Common myeloid progenitor, CD34-positive (primary cell): ENCODE measurements around the gene RFX1.
"Not testable (repeated sequence)": the region's sequence is repeated elsewhere in the genome, so short reads cannot be mapped to it uniquely, and the experiment has no call there.

Source experiments
- CTCF ChIA-PET: fragments of 350-600 bp; sonication (Branson Sonifier 250); formaldehyde crosslinking; loops from one replicate; lab custom pipeline; 2021; ENCODE audit warnings: antibody characterized with exemption; lab: Charles Lee
- POLR2A ChIA-PET: fragments of 350-600 bp; sonication (Branson Sonifier 250); formaldehyde crosslinking; loops from one replicate; lab custom pipeline; 2021; ENCODE audit warnings: antibody characterized with exemption; lab: Charles Lee
- DNase-seq, 3 donors: peaks; one replicate each; pipeline versions ENCODE4 v3.0.0 to v3.0.0-alpha.2; 2013
- H3K27ac ChIP-seq, 2 experiments: 1 replicate in 1 of 2; 2 replicates in 1 of 2; pipeline ENCODE4 v1.7.0; 2013; ENCODE audit warnings: inconsistent platforms in 2 of 2, low read length in 2 of 2, mild to moderate bottlenecking in 2 of 2, low read depth in 1 of 2, moderate library complexity in 1 of 2; ENCODE audit not compliant: severe bottlenecking in 2 of 2, insufficient read depth in 1 of 2, poor library complexity in 1 of 2
- H3K27me3 ChIP-seq, 5 experiments: replicated peaks in 2 of 5; 1 replicate in 3 of 5; 2 replicates in 2 of 5; pipeline versions ENCODE4 v1.6.1 to v1.7.0; 2013; ENCODE audit warnings: low read length in 4 of 5, mild to moderate bottlenecking in 2 of 5, moderate library complexity in 2 of 5, inconsistent platforms in 1 of 5; ENCODE audit not compliant: insufficient read depth in 5 of 5, control insufficient read depth in 4 of 5
- H3K36me3 ChIP-seq, 4 experiments: 1 replicate in 2 of 4; 2 replicates in 2 of 4; pipeline versions ENCODE4 v1.6.1 to v1.7.0; 2013; ENCODE audit warnings: low read length in 3 of 4, control low read depth in 1 of 4, mild to moderate bottlenecking in 1 of 4; ENCODE audit not compliant: control insufficient read depth in 4 of 4, insufficient read depth in 4 of 4
- H3K4me1 ChIP-seq, 4 experiments: 1 replicate in 3 of 4; 2 replicates in 1 of 4; pipeline versions ENCODE4 v1.6.1 to v1.7.1; 2013; ENCODE audit warnings: low read length in 3 of 4, mild to moderate bottlenecking in 3 of 4, control low read depth in 1 of 4, inconsistent platforms in 1 of 4, moderate library complexity in 1 of 4; ENCODE audit not compliant: control insufficient read depth in 4 of 4, insufficient read depth in 4 of 4; ENCODE audit errors: control extremely low read depth in 1 of 4
- H3K4me3 ChIP-seq, 7 experiments: 1 replicate in 4 of 7; 2 replicates in 3 of 7; pipeline versions ENCODE4 v1.5.1 to v1.7.0; 2013; ENCODE audit warnings: mild to moderate bottlenecking in 7 of 7, low read length in 6 of 7, moderate library complexity in 6 of 7, inconsistent platforms in 2 of 7, low read depth in 2 of 7, control low read depth in 1 of 7; ENCODE audit not compliant: insufficient read depth in 4 of 7, control insufficient read depth in 1 of 7; ENCODE audit errors: extremely low read depth in 1 of 7
- H3K9me3 ChIP-seq, 5 experiments: 1 replicate in 4 of 5; 2 replicates in 1 of 5; pipeline versions ENCODE4 v1.6.1 to v1.7.1; 2013; ENCODE audit warnings: low read length in 4 of 5, mild to moderate bottlenecking in 2 of 5, inconsistent platforms in 1 of 5, low read depth in 1 of 5, moderate library complexity in 1 of 5; ENCODE audit not compliant: control insufficient read depth in 4 of 5, insufficient read depth in 2 of 5; ENCODE audit errors: control extremely low read depth in 1 of 5
- WGBS: methylation state at CpG from one replicate; pipeline ENCODE4 v1.1.5; 2013; ENCODE audit not compliant: insufficient coverage; 5-methylcytosine and 5-hydroxymethylcytosine counted together

The RFX1 gene

DNA sequence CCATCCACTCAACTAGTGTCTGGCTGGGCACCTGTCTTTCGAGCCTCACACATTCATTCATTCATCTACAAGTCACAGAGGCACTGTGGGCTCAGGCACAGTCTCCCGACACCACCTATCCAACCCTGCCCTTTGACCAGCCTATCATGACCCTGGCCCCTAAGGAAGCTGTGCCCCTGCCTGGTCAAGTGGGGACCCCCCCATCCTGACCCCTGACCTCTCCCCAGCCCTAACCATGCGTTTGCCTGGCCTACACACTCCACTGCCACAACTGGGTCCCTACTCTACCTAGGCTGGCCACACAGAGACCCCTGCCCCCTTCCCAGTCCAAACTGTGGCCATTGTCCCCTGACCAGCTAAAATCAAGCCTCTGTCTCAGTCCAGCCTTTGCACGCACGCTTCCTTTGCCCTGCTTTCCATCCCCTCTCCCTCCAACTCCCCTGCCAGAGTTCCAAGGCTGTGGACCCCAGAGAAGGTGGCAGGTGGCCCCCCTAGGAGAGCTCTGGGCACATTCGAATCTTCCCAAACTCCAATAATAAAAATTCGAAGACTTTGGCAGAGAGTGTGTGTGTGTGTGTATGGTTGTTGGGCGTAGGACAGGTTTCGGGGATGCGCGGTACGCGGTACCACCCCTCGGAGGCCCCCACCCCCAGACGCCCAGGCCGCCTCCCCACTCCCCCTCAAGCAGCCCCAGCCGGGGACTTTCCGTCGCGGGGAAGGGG lies 25.0 kb upstream of the RFX1 start:
- Histone ChIP-seq H3K36me3 (peaks cover 0 to 5% (median 2%) of the 10 kb centered on the region in 4 experiments), H3K4me3 (peak overlapping the region; percentile 27 to 89 (median 84)), H3K27me3 (no peaks in the 10 kb centered on the region), H3K9me3 (no peaks in the 10 kb centered on the region), H3K4me1 (peaks cover 0 to 14% (median 9%) of the 10 kb centered on the region in 4 experiments), H3K27ac (peak overlapping the region in 1 of 2 experiments; percentile 85)
- ChIA-PET POLR2A (interaction anchor here (0.6 to 1.5 kb wide), 9 partner anchors 10 to 159 kb away, joined by 3 to 7 read pairs (median 3); partner anchors contain the start of gene RFX1), CTCF (interaction anchor here (0.5 to 3.1 kb wide), 22 partner anchors 9 to 154 kb away, joined by 3 to 16 read pairs (median 4); partner anchors contain the start of genes MISP3, NANOS3 and RFX1)
- DNase-seq = no peak
- 64% methylated on average over 3 of the region's 20 CpGs for WGBS

DNA sequence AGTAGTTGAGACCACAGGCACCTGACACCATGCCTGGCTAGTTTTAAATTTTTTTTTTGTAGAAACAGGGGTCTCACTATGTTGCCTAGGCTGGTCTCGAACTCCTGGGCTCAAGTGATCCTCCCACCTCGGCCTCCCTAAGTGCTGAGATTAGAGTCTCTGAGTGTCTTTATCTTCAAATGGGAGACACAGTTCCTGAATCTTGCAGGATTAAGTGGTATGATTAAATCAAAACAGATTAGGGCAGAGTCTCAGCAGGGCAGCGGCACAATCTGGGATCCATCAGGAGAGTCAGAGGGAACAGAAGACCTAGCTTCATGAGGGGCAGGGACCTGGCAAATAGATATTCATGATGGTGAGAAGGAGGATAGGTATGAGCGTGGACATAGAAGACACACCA lies 22.8 kb upstream of the RFX1 start:
- H3K9me3 ChIP-seq = no peaks in the 10 kb centered on the region
- 97% methylated on average over 3 of the region's 4 CpGs for WGBS
- peaks cover 0 to 2% (median under 1%) of the 10 kb centered on the region in 4 experiments for H3K36me3 ChIP-seq
- H3K27me3 ChIP-seq = no peaks in the 10 kb centered on the region
- no peak overlapping the region for H3K4me3 ChIP-seq
- ChIA-PET POLR2A (interaction anchor here (0.6 kb wide), 1 partner anchor 139 kb away, joined by 5 read pairs; no protein-coding TSS in a partner anchor), CTCF (no interaction called here)
- H3K4me1 ChIP-seq = peaks cover 0 to 17% (median 10%) of the 10 kb centered on the region in 4 experiments
- no peak for DNase-seq
- H3K27ac ChIP-seq = no peak overlapping the region

GRCh38 chr19:14027856-14028450 lies 21.8 kb upstream of the RFX1 start, which contains the start of gene RLN3:
TSS of gene RLN3 (plus strand) at chr19:14028148. CDS start at chr19:14028205, 57 bp downstream.
- ChIA-PET POLR2A (interaction anchor here (0.6 kb wide), 1 partner anchor 44 kb away, joined by 3 read pairs; no protein-coding TSS in a partner anchor), CTCF (interaction anchor here (1.2 to 1.7 kb wide), 3 partner anchors 15 to 27 kb away, joined by 3 to 7 read pairs (median 3); partner anchors contain the start of gene RFX1)
- Histone ChIP-seq H3K4me3 (no peak within 1 kb of the TSS), H3K27me3 (no peaks in the 10 kb centered on the region), H3K36me3 (no peaks in the 10 kb centered on the region), H3K4me1 (peaks cover 0 to 24% (median 14%) of the 10 kb centered on the region in 4 experiments), H3K27ac (no peak within 1 kb of the TSS), H3K9me3 (no peaks in the 10 kb centered on the region)
- WGBS = 86% methylated on average over 24 of the region's 24 CpGs
- DNase-seq = no peak

DNA sequence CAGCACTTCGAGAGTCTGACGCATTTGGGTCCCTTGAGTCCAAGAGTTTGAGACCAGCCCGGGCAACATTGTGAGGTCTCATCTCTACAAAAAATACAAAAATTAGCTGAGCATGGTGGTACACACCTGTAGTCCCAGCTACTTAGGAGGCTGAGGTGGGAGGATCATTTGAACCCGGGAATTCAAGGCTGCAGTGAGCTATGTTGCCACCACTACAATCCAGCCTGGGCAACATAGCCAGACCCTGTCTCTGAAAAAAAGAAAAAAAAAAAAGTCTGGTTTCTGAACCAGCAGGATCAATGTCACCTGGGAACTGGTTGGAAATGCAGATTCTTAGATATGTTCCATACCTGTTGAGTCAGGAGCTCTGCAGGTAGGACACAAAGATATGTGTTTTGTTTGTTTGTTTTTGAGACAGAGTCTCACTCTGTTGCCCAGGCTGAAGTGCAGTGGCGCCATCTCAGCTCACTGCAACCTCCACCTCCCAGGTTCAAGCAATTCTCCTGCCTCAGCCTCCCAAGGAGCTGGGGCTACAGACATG lies 20.6 kb upstream of the RFX1 start:
- DNase-seq, H3K36me3 ChIP-seq, H3K4me3 ChIP-seq, H3K27ac ChIP-seq, H3K9me3 ChIP-seq, POLR2A ChIA-PET, H3K27me3 ChIP-seq: not testable (repeated sequence)
- CTCF ChIA-PET = interaction anchor here (0.6 to 1.7 kb wide), 4 partner anchors 19 to 58 kb away, joined by 3 to 7 read pairs (median 3); partner anchors contain the start of gene RFX1
- 92% methylated on average over 3 of the region's 5 CpGs for WGBS
- peaks cover 0 to 19% (median 12%) of the 10 kb centered on the region in 4 experiments for H3K4me1 ChIP-seq

DNA sequence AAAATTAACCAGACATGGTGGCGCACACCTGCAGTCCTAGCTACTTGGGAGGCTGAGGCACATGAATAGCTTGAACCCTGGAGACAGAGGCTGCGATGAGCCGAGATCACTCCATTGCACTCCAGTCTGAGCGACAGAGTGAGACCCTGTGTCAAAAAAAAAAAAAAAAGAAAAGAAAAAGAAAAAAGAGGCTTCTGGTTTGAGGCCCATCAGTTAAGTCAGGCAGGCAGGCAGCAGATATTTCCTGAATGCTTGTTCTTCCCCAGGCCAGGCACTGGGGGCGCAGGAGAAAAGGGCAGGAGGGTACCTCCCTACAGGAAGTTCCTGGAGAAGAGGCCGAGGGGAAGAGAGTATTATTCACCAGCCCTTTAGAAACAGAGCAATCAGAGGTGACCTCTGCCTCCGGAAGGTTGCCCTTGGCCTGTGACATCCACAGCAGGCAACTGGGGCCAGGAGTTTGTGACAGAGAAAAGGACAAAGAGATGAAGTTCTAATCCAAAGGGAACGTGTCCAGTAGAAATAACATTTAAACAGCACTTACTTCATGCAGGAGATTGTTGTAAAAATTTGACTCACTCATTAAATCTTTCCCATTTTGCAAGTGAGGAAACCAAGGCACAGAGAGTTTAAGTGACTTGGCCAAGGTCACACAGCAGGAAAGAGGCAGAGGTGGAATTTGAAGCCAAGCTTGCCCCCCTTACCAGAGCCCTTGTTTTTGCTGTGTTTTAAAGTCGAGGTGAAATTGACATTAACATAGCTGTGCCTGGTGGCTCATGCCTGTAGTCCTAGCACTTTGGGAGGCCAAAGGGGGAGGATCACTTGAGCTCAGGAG lies 17.5 kb upstream of the RFX1 start:
- Histone ChIP-seq H3K36me3 (no peaks in the 10 kb centered on the region), H3K4me3 (peak overlapping the region in 1 of 7 experiments; percentile 36), H3K27ac (no peak overlapping the region), H3K27me3 (no peaks in the 10 kb centered on the region), H3K4me1 (peaks cover 0 to 17% (median 9%) of the 10 kb centered on the region in 4 experiments), H3K9me3 (no peaks in the 10 kb centered on the region)
- WGBS = 43% methylated on average over 8 of the region's 9 CpGs
- CTCF ChIA-PET = interaction anchor here (1.0 to 2.1 kb wide), 6 partner anchors 9 to 43 kb away, joined by 3 to 6 read pairs (median 4); no protein-coding TSS in a partner anchor
- peak; percentile 67 to 75 (median 68) for DNase-seq
- POLR2A ChIA-PET = no interaction called here

DNA sequence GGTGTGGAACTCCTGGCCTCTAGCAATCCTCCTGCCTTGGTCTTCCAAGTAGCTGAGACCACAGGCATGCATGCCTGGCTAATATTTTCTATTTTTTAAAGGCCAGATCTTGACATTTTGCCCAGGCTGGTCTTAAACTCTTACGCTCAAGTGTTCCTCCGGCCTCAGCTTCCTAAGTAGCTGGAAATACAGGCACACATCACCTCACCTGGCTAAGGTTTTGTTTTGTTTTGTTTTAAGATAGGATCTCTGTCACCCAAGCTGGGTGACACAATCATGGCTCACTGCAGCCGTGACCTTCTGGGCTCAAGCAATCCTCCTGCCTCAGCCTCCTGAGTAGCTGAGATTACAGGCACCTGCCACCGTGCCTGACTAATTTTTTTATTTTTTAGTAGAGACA lies 16.3 kb upstream of the RFX1 start:
- CTCF ChIA-PET = interaction anchor here (0.9 to 2.2 kb wide), 9 partner anchors 9 to 69 kb away, joined by 3 to 10 read pairs (median 4); partner anchors contain the start of gene IL27RA
- no peaks in the 10 kb centered on the region for H3K27me3 ChIP-seq
- H3K9me3 ChIP-seq = no peaks in the 10 kb centered on the region
- H3K4me3 ChIP-seq = no peak overlapping the region
- H3K27ac ChIP-seq = peak overlapping the region in 1 of 2 experiments; percentile 18
- no peak for DNase-seq
- POLR2A ChIA-PET = interaction anchor here (0.6 to 1.3 kb wide), 2 partner anchors 13 to 16 kb away, joined by 3 to 5 read pairs; partner anchors contain the start of gene RFX1
- peaks cover 0 to 18% (median 11%) of the 10 kb centered on the region in 4 experiments for H3K4me1 ChIP-seq
- no peaks in the 10 kb centered on the region for H3K36me3 ChIP-seq
- 97% methylated on average over 3 of the region's 4 CpGs for WGBS
